CD4-positive, CD25-positive, alpha-beta regulatory T cell (primary cell): ENCODE measurements around the gene SLC6A11. TPM values are rescaled to one million over a fixed set of nuclear protein-coding genes. Genes with fewer than 3 reads are reported as not detected.

ENCODE experiments used
- ATAC-seq, 2 donors: fragments of 150-1000 bp; cut with Tn5 transposase; one replicate each; pipeline ENCODE4 v1.10.0; 2021; ENCODE audit warnings: low read depth in 2 of 2, moderate number of reproducible peaks in 2 of 2, moderate library complexity in 1 of 2
- DNase-seq, 3 donors: peaks; one replicate each; pipeline versions ENCODE4 v3.0.0 to v3.0.0-alpha.2; 2012 to 2022; ENCODE audit warnings: mixed read lengths in 1 of 3
- H3K27ac ChIP-seq: one replicate; pipeline ENCODE4 v1.7.0; 2013; ENCODE audit warnings: mild to moderate bottlenecking, low read length; ENCODE audit not compliant: insufficient read depth, poor library complexity, severe bottlenecking
- H3K27me3 ChIP-seq: one replicate; pipeline ENCODE4 v1.7.0; 2013; ENCODE audit warnings: low read length; ENCODE audit not compliant: control insufficient read depth, insufficient read depth
- H3K36me3 ChIP-seq: one replicate; pipeline ENCODE4 v1.7.0; 2013; ENCODE audit warnings: mild to moderate bottlenecking, low read length, moderate library complexity; ENCODE audit not compliant: control insufficient read depth, insufficient read depth
- H3K4me1 ChIP-seq: 2 replicates; pipeline ENCODE4 v1.7.0; 2013; ENCODE audit warnings: mild to moderate bottlenecking, low read length; ENCODE audit not compliant: insufficient read depth, control insufficient read depth, poor library complexity, severe bottlenecking
- H3K4me3 ChIP-seq: one replicate; pipeline ENCODE4 v1.7.0; 2013; ENCODE audit warnings: low read depth, mild to moderate bottlenecking, low read length, moderate library complexity
- H3K9me3 ChIP-seq, 2 experiments: 1 replicate in 1 of 2; 2 replicates in 1 of 2; pipeline ENCODE4 v1.7.0; 2013; ENCODE audit warnings: low read length in 2 of 2, mild to moderate bottlenecking in 1 of 2, moderate library complexity in 1 of 2; ENCODE audit not compliant: control insufficient read depth in 2 of 2
- H3K27ac Mint-ChIP-seq, 3 donors: one replicate each; pipeline ENCODE4 v1.8.0; 2020 to 2022; ENCODE audit warnings: mild to moderate bottlenecking in 3 of 3, mixed read lengths in 3 of 3, moderate library complexity in 2 of 3
- H3K27me3 Mint-ChIP-seq: one replicate; pipeline ENCODE4 v1.8.0; 2022; ENCODE audit warnings: mild to moderate bottlenecking, mixed read lengths
- H3K36me3 Mint-ChIP-seq: one replicate; pipeline ENCODE4 v1.8.0; 2020; ENCODE audit warnings: mixed read lengths
- H3K4me1 Mint-ChIP-seq, 4 donors: one replicate each; pipeline ENCODE4 v1.8.0; 2020 to 2022; ENCODE audit warnings: mixed read lengths in 4 of 4, mild to moderate bottlenecking in 1 of 4
- H3K4me3 Mint-ChIP-seq, 4 donors: one replicate each; pipeline ENCODE4 v1.8.0; 2020 to 2022; ENCODE audit warnings: mild to moderate bottlenecking in 4 of 4, mixed read lengths in 4 of 4, moderate library complexity in 3 of 4
- H3K9me3 Mint-ChIP-seq, 7 donors: one replicate each; pipeline ENCODE4 v1.8.0; 2020 to 2022; ENCODE audit warnings: mixed read lengths in 7 of 7, mild to moderate bottlenecking in 3 of 7, moderate library complexity in 2 of 7
- polyA plus RNA-seq, 4 donors: library from polyadenylated mRNA; unstranded; fragments of 300-500 nt; fragmentation: Illumina TruSeq; gene quantifications; one replicate each; pipeline ENCODE4 v1.2.3, GENCODE V29; 2021
- total RNA-seq: library from RNA; stranded (reverse); gene quantifications from one replicate; pipeline ENCODE4 v1.2.3, GENCODE V29; 2022

SLC6A11 gene
- total and polyA plus RNA-seq, 5 donors from 2014 or later = not detected

- Histone ChIP-seq H3K36me3 (no peaks in the 10 kb centered on the region), H3K9me3 (peaks cover 2 to 9% of the 10 kb centered on the region in 2 experiments), H3K4me1 (no peaks in the 10 kb centered on the region), H3K4me3 (no peak overlapping the region), H3K27ac (no peak overlapping the region), H3K27me3 (no peaks in the 10 kb centered on the region)
- H3K9me3 Mint-ChIP-seq = peaks cover 0 to 3% (median 2%) of the 10 kb centered on the region in 7 donors
- H3K27ac Mint-ChIP-seq = no peak overlapping the region
- H3K4me3 Mint-ChIP-seq = no peak overlapping the region
- H3K27me3 Mint-ChIP-seq = peaks cover 10% of the 10 kb centered on the region
- H3K36me3 Mint-ChIP-seq = no peaks in the 10 kb centered on the region
- DNase-seq (no peak), ATAC-seq (no peak)
- peaks cover 0 to 2% (median 0%) of the 10 kb centered on the region in 4 donors for H3K4me1 Mint-ChIP-seq
Measured at GRCh38 chr3:10946526-10946925, 130.5 kb downstream of the SLC6A11 start.

GRCh38 chr3:10948326-10948725 is 132.3 kb downstream of the SLC6A11 start:
- Mint-ChIP-seq H3K4me3 (no peak overlapping the region), H3K9me3 (peaks cover 0 to 3% (median 0%) of the 10 kb centered on the region in 7 donors), H3K27me3 (peaks cover 4% of the 10 kb centered on the region), H3K36me3 (no peaks in the 10 kb centered on the region), H3K27ac (no peak overlapping the region), H3K4me1 (peaks cover 0 to 2% (median 0%) of the 10 kb centered on the region in 4 donors)
- H3K36me3 ChIP-seq = no peaks in the 10 kb centered on the region
- H3K4me1 ChIP-seq = no peaks in the 10 kb centered on the region
- no peak for ATAC-seq
- no peaks in the 10 kb centered on the region for H3K27me3 ChIP-seq
- H3K4me3 ChIP-seq = no peak overlapping the region
- no peak for DNase-seq
- no peak overlapping the region for H3K27ac ChIP-seq
- no peaks in the 10 kb centered on the region for H3K9me3 ChIP-seq

GRCh38 chr3:10949197-10949596 is 133.2 kb downstream of the SLC6A11 start:
- H3K27ac ChIP-seq = no peak overlapping the region
- no peaks in the 10 kb centered on the region for H3K36me3 ChIP-seq
- ATAC-seq (no peak), DNase-seq (no peak)
- no peak overlapping the region for H3K4me3 Mint-ChIP-seq
- no peaks in the 10 kb centered on the region for H3K27me3 ChIP-seq
- peaks cover 0 to 2% (median 0%) of the 10 kb centered on the region in 4 donors for H3K4me1 Mint-ChIP-seq
- no peaks in the 10 kb centered on the region for H3K4me1 ChIP-seq
- no peaks in the 10 kb centered on the region for H3K9me3 ChIP-seq
- no peak overlapping the region for H3K27ac Mint-ChIP-seq
- no peaks in the 10 kb centered on the region for H3K36me3 Mint-ChIP-seq
- peaks cover 0 to 3% (median 0%) of the 10 kb centered on the region in 7 donors for H3K9me3 Mint-ChIP-seq
- no peak overlapping the region for H3K4me3 ChIP-seq
- H3K27me3 Mint-ChIP-seq = no peaks in the 10 kb centered on the region

- no peaks in the 10 kb centered on the region for H3K9me3 ChIP-seq
- Mint-ChIP-seq H3K4me3 (no peak overlapping the region), H3K4me1 (peaks cover 0 to 2% (median 0%) of the 10 kb centered on the region in 4 donors), H3K9me3 (peaks cover 0 to 2% (median 0%) of the 10 kb centered on the region in 7 donors), H3K36me3 (no peaks in the 10 kb centered on the region), H3K27ac (no peak overlapping the region), H3K27me3 (peaks cover 3% of the 10 kb centered on the region)
- H3K4me1 ChIP-seq = no peaks in the 10 kb centered on the region
- DNase-seq (peak in 1 of 3 donors; percentile 9), ATAC-seq (no peak)
- H3K4me3 ChIP-seq = no peak overlapping the region
- no peaks in the 10 kb centered on the region for H3K27me3 ChIP-seq
- H3K27ac ChIP-seq = no peak overlapping the region
- H3K36me3 ChIP-seq = no peaks in the 10 kb centered on the region
Measured at GRCh38 chr3:10950476-10951294, 134.7 kb downstream of the SLC6A11 start.

GRCh38 chr3:10951295-10951926 is 135.4 kb downstream of the SLC6A11 start:
- Histone ChIP-seq H3K4me3 (no peak overlapping the region), H3K27me3 (no peaks in the 10 kb centered on the region), H3K27ac (no peak overlapping the region), H3K36me3 (no peaks in the 10 kb centered on the region), H3K4me1 (no peaks in the 10 kb centered on the region), H3K9me3 (no peaks in the 10 kb centered on the region)
- Mint-ChIP-seq H3K9me3 (peaks cover 0 to 2% (median 0%) of the 10 kb centered on the region in 7 donors), H3K27ac (no peak overlapping the region), H3K4me1 (peaks cover 0 to 2% (median 0%) of the 10 kb centered on the region in 4 donors), H3K4me3 (no peak overlapping the region), H3K36me3 (no peaks in the 10 kb centered on the region), H3K27me3 (peaks cover 5% of the 10 kb centered on the region)
- DNase-seq = no peak
- ATAC-seq = no peak

- Mint-ChIP-seq H3K27ac (no peak overlapping the region), H3K36me3 (no peaks in the 10 kb centered on the region), H3K4me1 (peaks cover 0 to 2% (median 0%) of the 10 kb centered on the region in 4 donors), H3K4me3 (no peak overlapping the region), H3K9me3 (peaks cover 0 to 2% (median 0%) of the 10 kb centered on the region in 7 donors), H3K27me3 (peaks cover 5% of the 10 kb centered on the region)
- Histone ChIP-seq H3K27ac (no peak overlapping the region), H3K4me1 (no peaks in the 10 kb centered on the region), H3K36me3 (no peaks in the 10 kb centered on the region), H3K27me3 (no peaks in the 10 kb centered on the region), H3K4me3 (no peak overlapping the region), H3K9me3 (no peaks in the 10 kb centered on the region)
- ATAC-seq = no peak
- DNase-seq = no peak
Measured at GRCh38 chr3:10952525-10952924, 136.5 kb downstream of the SLC6A11 start.

- Mint-ChIP-seq H3K4me1 (peaks cover 0 to 2% (median 0%) of the 10 kb centered on the region in 4 donors), H3K4me3 (no peak overlapping the region)
Measured at GRCh38 chr3:10954740-10955139, 138.7 kb downstream of the SLC6A11 start.

More at GRCh38 chr3:10954740-10955139, 138.7 kb downstream of the SLC6A11 start:
- Histone ChIP-seq H3K27ac (no peak overlapping the region), H3K4me3 (no peak overlapping the region), H3K9me3 (no peaks in the 10 kb centered on the region), H3K4me1 (no peaks in the 10 kb centered on the region), H3K36me3 (no peaks in the 10 kb centered on the region), H3K27me3 (no peaks in the 10 kb centered on the region)
- no peak overlapping the region for H3K27ac Mint-ChIP-seq
- no peaks in the 10 kb centered on the region for H3K36me3 Mint-ChIP-seq
- DNase-seq = no peak
- peaks cover 5% of the 10 kb centered on the region for H3K27me3 Mint-ChIP-seq
- H3K9me3 Mint-ChIP-seq = peaks cover 0 to 2% (median 0%) of the 10 kb centered on the region in 7 donors
- no peak for ATAC-seq
